Parathyroid adenoma (tissue), 2 donors: ENCODE measurements around the gene CATSPER4.

Experiments
- H2AFZ ChIP-seq: fragments of 300-600 bp; sonication (generic); one replicate; pipeline ENCODE4 v1.7.0; 2017; ENCODE audit warnings: antibody characterized with exemption, mild to moderate bottlenecking
- H3K27ac ChIP-seq: fragments of 300-600 bp; sonication (generic); one replicate; pipeline ENCODE4 v1.7.0; 2017
- H3K27me3 ChIP-seq: fragments of 300-600 bp; sonication (generic); one replicate; pipeline ENCODE4 v1.7.0; 2017; ENCODE audit warnings: low read length; ENCODE audit not compliant: control insufficient read depth, insufficient read depth
- H3K36me3 ChIP-seq: fragments of 300-600 bp; sonication (generic); one replicate; pipeline ENCODE4 v1.7.0; 2017; ENCODE audit warnings: low read length; ENCODE audit not compliant: control insufficient read depth, insufficient read depth
- H3K4me1 ChIP-seq: fragments of 300-600 bp; sonication (generic); one replicate; pipeline ENCODE4 v1.7.0; 2017; ENCODE audit warnings: control low read depth
- H3K4me2 ChIP-seq: fragments of 300-600 bp; sonication (generic); one replicate; pipeline ENCODE4 v1.7.0; 2017; ENCODE audit warnings: low read length
- H3K4me3 ChIP-seq: fragments of 300-600 bp; sonication (generic); one replicate; pipeline ENCODE4 v1.7.0; 2017; ENCODE audit warnings: low read depth, low read length
- H3K79me2 ChIP-seq: fragments of 300-600 bp; sonication (generic); one replicate; pipeline ENCODE4 v1.7.0; 2017; ENCODE audit warnings: control low read depth
- H3K9ac ChIP-seq: fragments of 300-600 bp; sonication (generic); one replicate; pipeline ENCODE4 v1.7.0; 2017; ENCODE audit warnings: mild to moderate bottlenecking
- H3K9me3 ChIP-seq: fragments of 300-600 bp; sonication (generic); one replicate; pipeline ENCODE4 v1.7.0; 2017; ENCODE audit warnings: low read length; ENCODE audit not compliant: control insufficient read depth
- CTCF ChIP-seq: fragments of 300-600 bp; sonication (generic); IDR thresholded peaks from one replicate; pipeline ENCODE4 v1.7.0; 2017; ENCODE audit warnings: antibody characterized with exemption, mild to moderate bottlenecking
- donor health status: primary hyperparathyroidism.

Gene CATSPER4

GRCh38 chr1:26156285-26157038 is 33.9 kb upstream of the CATSPER4 start:
- Histone ChIP-seq H3K27me3 (no peaks in the 10 kb centered on the region), H3K79me2 (no peaks in the 10 kb centered on the region), H3K9ac (no peak overlapping the region), H3K9me3 (no peaks in the 10 kb centered on the region), H3K4me1 (no peaks in the 10 kb centered on the region), H3K27ac (peak overlapping the region; percentile 68), H3K36me3 (no peaks in the 10 kb centered on the region), H3K4me3 (no peak overlapping the region), H2AFZ (no peak overlapping the region), H3K4me2 (peak overlapping the region; percentile 34)
- TF ChIP-seq CTCF = no peak

- no peaks in the 10 kb centered on the region for H3K4me1 ChIP-seq
- no peak overlapping the region for H3K4me3 ChIP-seq
- H2AFZ ChIP-seq = no peak overlapping the region
- no peak for TF ChIP-seq CTCF
- H3K4me2 ChIP-seq = no peak overlapping the region
- H3K79me2 ChIP-seq = no peaks in the 10 kb centered on the region
- no peak overlapping the region for H3K9ac ChIP-seq
- H3K27ac ChIP-seq = peak overlapping the region; percentile 39
- H3K36me3 ChIP-seq = no peaks in the 10 kb centered on the region
- no peaks in the 10 kb centered on the region for H3K27me3 ChIP-seq
- no peaks in the 10 kb centered on the region for H3K9me3 ChIP-seq
These were observed 32.0 kb upstream of the CATSPER4 start for GRCh38 chr1:26158271-26158907.

- no peaks in the 10 kb centered on the region for H3K79me2 ChIP-seq
- no peak within 1 kb of the TSS for H3K9ac ChIP-seq
- H3K36me3 ChIP-seq = no peaks in the 10 kb centered on the region
- no peaks in the 10 kb centered on the region for H3K4me1 ChIP-seq
- H3K9me3 ChIP-seq = no peaks in the 10 kb centered on the region
- H3K4me2 ChIP-seq = no peak within 1 kb of the TSS
- peak within 1 kb of the TSS; percentile 29 for H3K4me3 ChIP-seq
- no peak for TF ChIP-seq CTCF
- no peak within 1 kb of the TSS for H2AFZ ChIP-seq
- H3K27me3 ChIP-seq = no peaks in the 10 kb centered on the region
- peak within 1 kb of the TSS; percentile 39 for H3K27ac ChIP-seq
These were observed 31.3 kb upstream of the CATSPER4 start, which contains the start of gene FAM110D for GRCh38 chr1:26158908-26159742. Gene FAM110D, plus strand, starts transcription at chr1:26159079. Its CDS starts 2,213 bp downstream, at chr1:26161292.

GRCh38 chr1:26159743-26160039 is 30.7 kb upstream of the CATSPER4 start:
- no peaks in the 10 kb centered on the region for H3K79me2 ChIP-seq
- H3K4me3 ChIP-seq = peak overlapping the region; percentile 29
- no peak overlapping the region for H3K9ac ChIP-seq
- no peak overlapping the region for H3K4me2 ChIP-seq
- H3K36me3 ChIP-seq = no peaks in the 10 kb centered on the region
- no peak overlapping the region for H3K27ac ChIP-seq
- TF ChIP-seq CTCF = no peak
- H2AFZ ChIP-seq = no peak overlapping the region
- H3K9me3 ChIP-seq = no peaks in the 10 kb centered on the region
- no peaks in the 10 kb centered on the region for H3K4me1 ChIP-seq
- no peaks in the 10 kb centered on the region for H3K27me3 ChIP-seq
